Measurements from ENCODE around the gene CDK14.

DNA sequence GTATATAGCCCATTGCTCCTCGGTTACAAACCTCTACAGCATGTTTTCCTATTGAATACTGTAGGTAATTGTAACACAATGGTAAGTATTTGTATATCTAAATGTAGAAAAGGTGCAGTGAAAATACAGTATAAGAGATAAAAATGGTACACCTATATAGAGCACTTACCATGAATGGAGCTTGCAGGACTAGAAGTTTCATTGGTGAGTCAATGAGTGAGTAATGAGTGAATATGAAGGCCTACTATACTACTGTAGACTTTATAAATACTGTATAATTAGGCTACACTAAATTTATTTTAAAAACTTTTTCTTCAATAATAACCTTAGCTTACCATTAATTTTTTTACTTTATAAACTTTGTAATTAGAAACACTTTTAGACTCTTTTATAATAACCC is 239.7 kb downstream of the CDK14 start:
- TF ChIP-seq, protein P1, sequence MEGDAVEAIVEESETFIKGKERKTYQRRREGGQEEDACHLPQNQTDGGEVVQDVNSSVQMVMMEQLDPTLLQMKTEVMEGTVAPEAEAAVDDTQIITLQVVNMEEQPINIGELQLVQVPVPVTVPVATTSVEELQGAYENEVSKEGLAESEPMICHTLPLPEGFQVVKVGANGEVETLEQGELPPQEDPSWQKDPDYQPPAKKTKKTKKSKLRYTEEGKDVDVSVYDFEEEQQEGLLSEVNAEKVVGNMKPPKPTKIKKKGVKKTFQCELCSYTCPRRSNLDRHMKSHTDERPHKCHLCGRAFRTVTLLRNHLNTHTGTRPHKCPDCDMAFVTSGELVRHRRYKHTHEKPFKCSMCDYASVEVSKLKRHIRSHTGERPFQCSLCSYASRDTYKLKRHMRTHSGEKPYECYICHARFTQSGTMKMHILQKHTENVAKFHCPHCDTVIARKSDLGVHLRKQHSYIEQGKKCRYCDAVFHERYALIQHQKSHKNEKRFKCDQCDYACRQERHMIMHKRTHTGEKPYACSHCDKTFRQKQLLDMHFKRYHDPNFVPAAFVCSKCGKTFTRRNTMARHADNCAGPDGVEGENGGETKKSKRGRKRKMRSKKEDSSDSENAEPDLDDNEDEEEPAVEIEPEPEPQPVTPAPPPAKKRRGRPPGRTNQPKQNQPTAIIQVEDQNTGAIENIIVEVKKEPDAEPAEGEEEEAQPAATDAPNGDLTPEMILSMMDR (IDR thresholded peaks at IDR 0.05; ENCODE audit: poor library complexity, severe bottlenecking) = no peak
- TF ChIP-seq EP300 (conservative IDR thresholded peaks at IDR 0.05; ENCODE audit: poor library complexity, severe bottlenecking) (no peak), POLR2AphosphoS5 (IDR thresholded peaks at IDR 0.05) (no peak), EZH2 (IDR thresholded peaks at IDR 0.05; ENCODE audit: borderline replicate concordance, insufficient read depth, low read length, poor library complexity, severe bottlenecking) (no peak)
